ENCODE data around the gene NSUN4. TPM values are rescaled to one million over a fixed set of nuclear protein-coding genes. Genes with fewer than 3 reads are reported as not detected.
A peak's percentile ranks its signal among the peaks of the same experiment; 100 is the strongest.
"Not testable (repeated sequence)": the region's sequence is repeated elsewhere in the genome, so short reads cannot be mapped to it uniquely, and the experiment has no call there.

NSUN4 gene
- 21.0 TPM for polyA plus RNA-seq (2012; ENCODE audit: insufficient read depth, insufficient read length)

DNA sequence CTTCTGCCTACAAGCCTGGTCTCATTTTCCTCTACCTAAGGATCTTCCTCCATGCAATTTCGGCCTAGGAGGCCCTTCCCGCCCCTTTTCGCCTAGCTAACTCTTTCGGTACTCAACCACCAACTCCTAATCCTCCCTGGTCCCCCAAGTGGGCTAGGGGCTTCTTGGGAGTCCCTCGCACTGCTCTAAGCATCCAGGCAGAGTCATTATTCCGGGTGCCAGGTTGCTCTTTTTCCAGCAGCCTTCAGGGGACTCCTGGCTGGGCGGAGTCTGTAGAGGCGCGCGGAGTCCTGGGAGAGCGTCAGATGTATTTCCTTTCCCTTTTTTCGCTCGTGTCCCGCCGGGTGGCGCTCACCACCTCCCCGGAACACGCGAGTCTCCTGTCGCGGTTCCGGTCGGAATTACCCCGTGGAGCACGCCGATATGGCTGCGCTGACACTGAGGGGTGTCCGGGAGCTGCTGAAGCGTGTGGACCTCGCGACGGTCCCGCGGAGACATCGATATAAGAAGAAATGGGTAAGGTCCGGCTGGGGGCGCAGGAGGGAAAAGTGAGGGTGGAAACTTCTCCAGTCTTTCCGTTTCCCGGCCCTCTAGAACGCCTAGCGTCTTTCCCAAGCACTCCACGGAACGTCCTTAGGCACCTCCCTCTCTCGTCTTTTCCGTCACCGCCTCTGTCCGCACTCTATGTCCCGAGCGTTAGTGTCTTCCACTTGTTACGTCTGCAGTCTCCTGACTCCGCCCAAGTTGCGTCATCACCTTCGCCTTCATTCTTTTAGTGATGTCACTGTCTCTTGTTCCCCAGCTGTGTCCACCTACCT lies at the start of gene NSUN4:
TSS of gene NSUN4 (plus strand) at position 404 of the 818 bp plus-strand sequence. CDS start at position 424, 20 bp downstream.
- DNase-seq (ENCODE audit: low read depth, low spot score): peak; percentile 82
- H3K4me3 ChIP-seq (ENCODE audit: low read length): peak within 1 kb of the TSS; percentile 98

GRCh38 chr1:46295306-46295705 lies 45.3 kb upstream of the NSUN4 start:
- DNase-seq (ENCODE audit: low read depth, low spot score): no peak
- H3K4me3 ChIP-seq (ENCODE audit: low read length): no peak overlapping the region

DNA sequence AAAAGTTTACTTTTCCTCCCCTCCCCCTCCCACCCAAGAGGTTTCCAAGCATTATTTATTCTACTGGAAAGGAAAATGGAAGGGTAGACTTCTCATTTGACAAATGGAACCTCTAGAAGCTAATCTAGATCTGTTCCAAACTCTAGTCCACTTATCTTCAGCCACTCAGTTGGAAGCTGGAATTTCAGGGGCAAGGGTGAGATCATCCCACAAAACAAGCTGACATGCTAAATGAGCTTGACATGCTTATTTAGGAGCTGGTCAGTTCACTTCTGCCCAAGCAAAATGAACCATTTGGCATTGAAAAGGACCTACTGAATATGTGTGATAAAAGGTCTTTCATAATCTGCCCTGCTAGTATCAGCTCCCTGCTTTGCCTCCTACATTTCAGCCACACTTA lies 42.2 kb upstream of the NSUN4 start:
- no peak overlapping the region for H3K4me3 ChIP-seq (ENCODE audit: low read length)
- DNase-seq (ENCODE audit: low read depth, low spot score): no peak

- DNase-seq (ENCODE audit: low read depth, low spot score): no peak
- H3K4me3 ChIP-seq (ENCODE audit: low read length): peak overlapping the region; percentile 98
These were observed 39.8 kb upstream of the NSUN4 start for GRCh38 chr1:46300673-46301405.

GRCh38 chr1:46301406-46301807 lies 39.2 kb upstream of the NSUN4 start:
- no peak for DNase-seq (ENCODE audit: low read depth, low spot score)
- H3K4me3 ChIP-seq (ENCODE audit: low read length): peak overlapping the region; percentile 98

GRCh38 chr1:46301808-46302640 lies 38.6 kb upstream of the NSUN4 start:
- no peak for DNase-seq (ENCODE audit: low read depth, low spot score)
- peak overlapping the region; percentile 98 for H3K4me3 ChIP-seq (ENCODE audit: low read length)

DNA sequence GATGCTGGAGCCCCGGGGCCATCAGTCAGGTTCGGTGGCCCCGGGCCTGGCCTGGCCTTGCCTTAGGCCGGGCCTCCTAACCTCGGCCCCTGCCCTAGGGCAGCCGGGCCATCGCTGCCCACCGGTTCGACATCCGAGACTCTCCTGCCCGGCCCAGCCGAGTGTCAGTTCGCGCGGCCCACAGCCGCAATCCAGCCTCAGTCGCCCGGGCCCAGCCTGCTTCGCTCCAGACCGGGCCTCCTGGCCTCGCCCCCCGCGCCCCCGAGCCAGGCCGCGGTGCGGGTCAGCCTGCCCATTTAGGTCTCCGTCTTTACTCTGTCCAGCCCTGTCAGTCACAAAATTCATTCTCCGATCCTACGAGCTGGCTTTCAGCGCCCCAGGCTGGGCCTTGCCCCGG lies 38.0 kb upstream of the NSUN4 start:
- peak overlapping the region; percentile 98 for H3K4me3 ChIP-seq (ENCODE audit: low read length)
- no peak for DNase-seq (ENCODE audit: low read depth, low spot score)

DNA sequence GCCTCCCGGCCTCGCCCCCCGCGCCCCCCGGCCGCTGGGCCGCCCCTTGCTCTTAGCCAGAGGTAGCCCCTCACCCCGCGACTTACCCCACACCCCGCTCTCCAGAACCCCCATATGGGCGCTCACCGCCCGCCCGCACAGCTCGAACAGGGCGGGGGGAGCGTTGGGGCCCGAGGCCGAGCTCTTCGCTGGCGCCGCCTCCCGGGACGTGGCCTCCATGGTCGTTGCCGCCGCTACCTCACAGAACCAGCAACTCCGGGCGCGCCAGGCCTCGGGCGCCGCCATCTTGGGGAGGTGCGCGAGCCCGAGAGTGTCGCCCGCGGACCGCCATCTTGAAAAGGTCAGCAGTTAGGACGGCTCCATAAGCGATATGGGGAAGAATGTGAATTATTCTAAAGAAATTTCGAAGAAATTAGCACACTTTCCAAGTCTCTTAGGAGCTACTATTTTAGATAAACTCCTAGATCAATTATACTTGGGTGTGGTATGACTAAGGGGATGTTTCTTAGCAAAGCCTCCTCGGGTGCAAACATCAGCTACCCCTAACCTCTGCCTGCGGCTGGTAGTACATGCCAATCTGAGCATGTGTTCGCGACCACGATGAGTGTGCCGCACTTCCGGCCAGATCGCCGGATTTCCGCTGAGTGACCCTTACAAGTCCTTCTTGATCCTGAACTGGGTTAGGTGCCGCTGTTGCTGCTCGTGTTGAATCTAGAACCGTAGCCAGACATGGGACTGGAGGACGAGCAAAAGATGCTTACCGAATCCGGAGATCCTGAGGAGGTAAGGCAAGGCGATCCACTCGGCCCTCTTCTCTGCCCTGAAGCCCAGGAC lies 37.4 kb upstream of the NSUN4 start, which contains the start of the genes LRRC41 and UQCRH:
TSS of gene LRRC41 (minus strand) at position 579 of the 834 bp plus-strand sequence. CDS start at position 285, 294 bp downstream.
TSS of gene UQCRH (plus strand) at position 661 of the 834 bp plus-strand sequence. CDS start at position 730, 69 bp downstream.
- H3K4me3 ChIP-seq (ENCODE audit: low read length): peak within 1 kb of the TSS; percentile 98
- peak; percentile 92 for DNase-seq (ENCODE audit: low read depth, low spot score)

DNA sequence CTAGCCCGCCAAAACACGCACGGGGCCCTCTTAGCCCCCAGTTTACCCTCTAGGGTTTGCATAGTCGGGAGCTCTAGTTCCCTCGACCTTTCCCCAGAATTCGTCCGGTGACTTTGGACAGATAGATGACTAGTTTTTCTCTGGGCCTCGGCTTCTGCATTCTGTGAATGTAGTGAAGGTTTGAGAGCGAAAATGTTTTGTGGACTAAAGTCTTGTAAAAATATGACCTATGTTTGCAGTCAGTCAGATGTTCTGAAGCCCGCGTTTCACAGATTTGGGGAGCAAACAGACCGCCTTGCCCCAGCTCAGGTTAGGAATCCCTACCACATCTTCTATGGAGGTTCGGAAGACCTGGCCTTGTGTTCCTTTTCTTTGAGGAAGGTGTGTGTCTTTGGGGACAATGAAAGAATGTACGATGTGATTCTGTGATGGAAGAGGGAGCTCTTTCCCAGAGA lies 36.7 kb upstream of the NSUN4 start:
- no peak for DNase-seq (ENCODE audit: low read depth, low spot score)
- peak overlapping the region; percentile 98 for H3K4me3 ChIP-seq (ENCODE audit: low read length)

GRCh38 chr1:46306159-46306530 lies 34.5 kb upstream of the NSUN4 start:
- H3K4me3 ChIP-seq (ENCODE audit: low read length): no peak overlapping the region
- DNase-seq (ENCODE audit: low read depth, low spot score): no peak

DNA sequence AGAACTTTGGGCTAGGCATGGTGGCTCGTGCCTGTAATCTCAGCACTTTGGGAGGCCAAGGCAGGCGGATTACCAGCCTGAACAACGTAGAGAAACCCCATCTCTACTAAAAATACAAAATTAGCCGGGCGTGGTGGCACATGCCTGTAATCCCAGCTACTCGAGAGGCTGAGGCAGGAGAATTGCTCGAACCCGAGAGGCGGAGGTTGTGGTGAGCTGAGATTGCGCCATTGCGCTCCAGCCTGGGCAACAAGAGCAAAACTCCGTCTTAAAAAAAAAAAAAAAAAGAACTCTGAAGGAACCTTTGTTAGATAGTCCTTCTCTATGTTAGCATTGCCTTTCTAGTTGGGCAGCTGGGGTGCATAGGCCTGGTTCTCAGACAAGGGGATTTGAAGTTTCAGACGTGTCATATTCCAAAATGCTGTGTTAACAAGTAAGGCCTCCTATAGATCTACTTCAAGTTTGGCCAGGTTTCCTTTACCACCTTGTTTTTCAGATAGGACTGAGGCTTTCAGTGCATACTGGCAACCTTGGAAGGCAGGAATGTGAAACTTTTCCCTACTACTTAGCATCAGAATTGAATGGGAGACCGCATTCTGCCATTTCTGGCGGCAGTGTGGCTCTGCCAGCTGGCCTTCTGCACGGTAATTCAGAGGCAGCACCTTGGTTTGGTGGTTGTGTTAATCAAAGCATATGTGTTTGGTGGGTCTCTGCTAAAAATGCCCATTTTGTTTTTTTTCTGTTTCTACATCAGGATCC lies 31.0 kb upstream of the NSUN4 start:
- no peak for DNase-seq (ENCODE audit: low read depth, low spot score)
- H3K4me3 ChIP-seq (ENCODE audit: low read length): no peak overlapping the region

DNA sequence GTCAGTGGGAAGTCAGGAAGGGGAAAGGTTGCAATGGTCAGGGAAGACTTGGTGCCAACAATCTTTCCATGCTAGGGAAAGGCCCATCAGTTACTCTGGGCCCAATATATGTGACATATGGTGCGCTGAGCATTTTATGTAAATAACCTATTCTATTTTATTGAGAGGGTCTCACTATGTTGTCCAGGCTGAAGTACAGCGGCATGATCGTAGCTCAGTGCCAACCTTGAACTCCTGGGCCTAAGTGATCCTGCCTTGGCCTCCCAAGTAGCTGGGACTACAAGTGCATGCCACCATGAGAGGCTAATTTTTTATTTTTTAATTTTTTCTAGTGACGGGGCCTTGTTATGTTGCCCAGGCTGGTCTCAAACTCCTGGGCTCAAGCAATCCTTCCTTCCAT lies 30.3 kb upstream of the NSUN4 start:
- no peak for DNase-seq (ENCODE audit: low read depth, low spot score)
- H3K4me3 ChIP-seq (ENCODE audit: low read length): no peak overlapping the region

DNA sequence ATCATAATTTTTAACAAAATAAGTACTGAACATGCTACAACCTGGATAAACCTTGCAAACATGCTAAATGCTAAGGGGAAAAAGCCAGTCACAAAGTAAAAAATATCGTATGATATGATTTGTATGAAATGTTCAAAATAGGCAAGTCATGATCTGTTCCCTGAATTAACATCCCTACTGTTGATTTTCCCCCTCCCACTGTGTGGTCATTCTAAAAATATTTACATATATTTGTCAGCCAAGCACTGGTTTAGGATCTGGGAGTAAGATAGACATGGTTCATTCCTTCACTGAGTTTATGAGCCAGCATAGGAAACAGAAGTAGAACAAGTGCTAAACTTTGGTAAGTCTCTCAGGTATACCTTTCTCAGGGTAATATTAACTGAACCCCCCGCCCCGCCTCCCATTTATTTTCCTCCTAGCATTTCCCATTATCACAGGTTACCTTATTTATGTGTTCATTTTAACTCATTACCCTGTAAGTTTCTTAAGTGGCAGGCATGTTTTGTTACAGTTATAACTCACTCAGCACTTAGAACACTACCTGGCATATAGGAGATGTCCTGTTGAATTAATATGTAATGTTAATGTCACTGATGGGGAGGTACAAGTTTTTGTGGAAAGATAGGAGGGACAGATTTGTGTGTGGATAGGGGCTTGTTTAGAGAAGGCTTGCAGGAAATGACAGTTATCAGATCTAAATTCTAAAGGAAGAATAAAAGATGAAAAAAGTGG lies 24.8 kb upstream of the NSUN4 start:
- no peak for DNase-seq (ENCODE audit: low read depth, low spot score)

GRCh38 chr1:46317323-46317722 lies 23.3 kb upstream of the NSUN4 start:
- H3K4me3 ChIP-seq (ENCODE audit: low read length): no peak overlapping the region

More for the DNA sequence above, 24.8 kb upstream of the NSUN4 start:
- no peak overlapping the region for H3K4me3 ChIP-seq (ENCODE audit: low read length)

DNA sequence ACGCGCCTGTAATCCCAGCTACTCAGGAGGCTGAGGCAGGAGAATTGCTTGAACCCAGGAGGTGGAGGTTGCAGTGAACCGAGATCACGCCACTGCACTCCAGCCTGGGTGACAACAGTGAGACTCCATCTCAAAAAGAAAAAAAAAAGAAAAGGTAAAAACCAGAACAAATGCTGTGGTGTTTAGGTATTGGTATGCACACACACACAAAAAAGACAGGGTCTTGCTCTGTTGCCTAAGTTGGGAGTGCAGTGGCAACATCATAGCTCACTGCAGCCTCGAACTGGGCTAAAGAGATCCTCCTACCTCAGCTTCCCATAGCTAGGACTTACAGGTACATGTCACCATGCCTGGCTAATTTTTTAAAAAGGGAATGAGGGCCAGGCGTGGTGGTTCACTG lies 21.3 kb upstream of the NSUN4 start:
- H3K4me3 ChIP-seq (ENCODE audit: low read length); DNase-seq (ENCODE audit: low read depth, low spot score): not testable (repeated sequence)

More at GRCh38 chr1:46317323-46317722, 23.3 kb upstream of the NSUN4 start:
- DNase-seq (ENCODE audit: low read depth, low spot score): no peak

GRCh38 chr1:46319960-46320914 lies 20.4 kb upstream of the NSUN4 start:
- H3K4me3 ChIP-seq (ENCODE audit: low read length); DNase-seq (ENCODE audit: low read depth, low spot score): not testable (repeated sequence)
